HepG2 (cell line): ENCODE measurements around the gene RABGGTA. TPM values are rescaled to one million over a fixed set of nuclear protein-coding genes. Genes with fewer than 3 reads are reported as not detected.

ENCODE experiments used
- ATAC-seq: fragments of 200-7000 bp; cut with Tn5 transposase; 3 replicates; pipeline ENCODE4 v1.9.1; 2020; ENCODE audit warnings: mild to moderate bottlenecking, moderate library complexity
- BruUV-seq: library from RNA; stranded (reverse); fragments of 400-500 nt; replicated peaks from 2 replicates; lab custom pipeline; 2021; lab: Mats Ljungman, UMichigan
- CTCF ChIA-PET: fragments of 300-600 bp; formaldehyde crosslinking; extraction: SDS; loops from one replicate; lab custom pipeline; 2021; ENCODE audit warnings: low total read pairs, inconsistent platforms, low intra/inter-chr PET ratio; lab: Yijun Ruan, JAX
- POLR2A ChIA-PET: fragments of 350-600 bp; sonication (Branson Sonifier 250); formaldehyde crosslinking; loops from one replicate; lab custom pipeline; 2020; ENCODE audit warnings: antibody characterized with exemption, inconsistent platforms; lab: Yijun Ruan, JAX
- DNase-seq: peaks from one replicate; pipeline ENCODE4 v3.0.0-alpha.2; 2015; ENCODE audit warnings: low spot score
- FAIRE-seq: peaks from 3 replicates; lab custom pipeline; 2011; peaks lifted over from hg19 to GRCh38; lab: Jason Lieb, UNC
- H2AFZ ChIP-seq: one replicate; pipeline ENCODE4 v1.6.1; 2011; ENCODE audit warnings: low read length, inconsistent platforms
- H3K27ac ChIP-seq: fragments of 300-600 bp; 3 replicates; pipeline ENCODE4 v1.8.0; 2011; ENCODE audit warnings: mixed run types, mild to moderate bottlenecking, mixed read lengths, low read length, inconsistent platforms; ENCODE audit not compliant: insufficient read depth; ENCODE audit errors: extremely low read length
- H3K27me3 ChIP-seq, 2 experiments: fragments of 200-600 bp in 1 of 2; 2 replicates in 1 of 2; 3 replicates in 1 of 2; pipeline versions ENCODE4 v1.6.0 to v1.8.0; 2011; ENCODE audit warnings: low read length in 2 of 2, mild to moderate bottlenecking in 2 of 2, moderate library complexity in 2 of 2, inconsistent platforms in 1 of 2; ENCODE audit not compliant: insufficient read depth in 2 of 2, control insufficient read depth in 1 of 2
- H3K36me3 ChIP-seq, 2 experiments: fragments of 200-600 bp in 1 of 2; replicated peaks in 1 of 2; 2 replicates in 1 of 2; 3 replicates in 1 of 2; pipeline versions ENCODE4 v1.5.1 to v1.8.0; 2011; ENCODE audit warnings: low read length in 2 of 2, inconsistent platforms in 1 of 2; ENCODE audit not compliant: insufficient read depth in 2 of 2, control insufficient read depth in 1 of 2
- H3K4me1 ChIP-seq: 2 replicates; pipeline ENCODE4 v1.5.1; 2012; ENCODE audit warnings: low read length, inconsistent platforms; ENCODE audit not compliant: insufficient read depth
- H3K4me2 ChIP-seq: 2 replicates; pipeline ENCODE4 v1.6.0; 2011; ENCODE audit warnings: low read depth, low read length, inconsistent platforms
- H3K4me3 ChIP-seq, 3 experiments: fragments of 200-600 bp in 1 of 3; sonication (generic), shearing (Covaris generic) in 1 of 3; replicated peaks in 1 of 3; 2 replicates each; pipeline ENCODE4 v1.5.1; 2011 to 2016; ENCODE audit warnings: low read length in 3 of 3, inconsistent platforms in 2 of 3, low read depth in 2 of 3, mild to moderate bottlenecking in 2 of 3, control low read depth in 1 of 3, mixed read lengths in 1 of 3; ENCODE audit not compliant: insufficient read depth in 1 of 3
- H3K79me2 ChIP-seq: one replicate; pipeline ENCODE4 v1.6.1; 2011; ENCODE audit warnings: low read length, inconsistent platforms; ENCODE audit not compliant: insufficient read depth
- H3K9ac ChIP-seq: 2 replicates; pipeline ENCODE4 v1.6.0; 2011; ENCODE audit warnings: mild to moderate bottlenecking, low read depth, low read length, inconsistent platforms; ENCODE audit not compliant: insufficient read depth
- H3K9me3 ChIP-seq: 2 replicates; pipeline ENCODE4 v1.5.1; 2012; ENCODE audit warnings: mild to moderate bottlenecking, low read length
- H4K20me1 ChIP-seq: 2 replicates; pipeline ENCODE4 v1.6.0; 2011; ENCODE audit warnings: inconsistent platforms, mild to moderate bottlenecking, low read length, moderate library complexity; ENCODE audit not compliant: insufficient read depth
- HIVEP1 ChIP-seq: sonication (generic); formaldehyde crosslinking; IDR thresholded peaks from 2 replicates; pipeline ENCODE4 v1.4.0; 2020; ENCODE audit warnings: mild to moderate bottlenecking, missing genetic modification reagents
- HNF4A ChIP-seq: sonication (generic); formaldehyde crosslinking; IDR thresholded peaks from 2 replicates; pipeline ENCODE4 v1.4.0; 2020; ENCODE audit warnings: missing genetic modification reagents
- HOXA3 ChIP-seq: sonication (generic); formaldehyde crosslinking; IDR thresholded peaks from 2 replicates; pipeline ENCODE4 v1.5.0; 2020; ENCODE audit warnings: missing genetic modification reagents
- NR2C2 ChIP-seq: sonication (generic); formaldehyde crosslinking; IDR thresholded peaks from 2 replicates; pipeline ENCODE4 v1.4.0; 2020; ENCODE audit warnings: missing genetic modification reagents, mild to moderate bottlenecking, moderate library complexity, borderline replicate concordance
- PCBP2 ChIP-seq: fragments of 200-400 bp; formaldehyde crosslinking; optimal IDR thresholded peaks from 2 replicates; pipeline ENCODE3; 2018; ENCODE audit warnings: low read length, low read depth; ENCODE audit not compliant: poor library complexity, severe bottlenecking
- POLR2AphosphoS2 ChIP-seq: IDR thresholded peaks from 2 replicates; pipeline ENCODE4 v1.6.1; 2011; ENCODE audit warnings: low read depth, low read length, improper control_type of control experiment
- POLR2AphosphoS5 ChIP-seq: IDR thresholded peaks from 2 replicates; pipeline ENCODE4 v1.6.1; 2012; ENCODE audit warnings: low read depth, low read length
- RBM22 ChIP-seq: fragments of 200-400 bp; formaldehyde crosslinking; optimal IDR thresholded peaks from 2 replicates; pipeline ENCODE3; 2017; ENCODE audit warnings: mild to moderate bottlenecking, low read length, moderate library complexity
- YEATS2 ChIP-seq: sonication (generic); formaldehyde crosslinking; IDR thresholded peaks from 2 replicates; pipeline ENCODE4 v1.4.0; 2020; ENCODE audit warnings: missing genetic modification reagents, borderline replicate concordance
- ZBTB37 ChIP-seq: sonication (generic); formaldehyde crosslinking; IDR thresholded peaks from 2 replicates; pipeline ENCODE4 v1.4.0; 2020; ENCODE audit warnings: mild to moderate bottlenecking, missing genetic modification reagents
- ZBTB40 ChIP-seq, 2 experiments: fragments of 450-650 bp in 1 of 2; sonication (generic) in 1 of 2; formaldehyde crosslinking in 1 of 2; IDR thresholded peaks; 2 replicates each; pipeline versions ENCODE4 v1.6.1 to v1.8.0; 2016 to 2022; ENCODE audit warnings: antibody characterized with exemption in 1 of 2, mild to moderate bottlenecking in 1 of 2, missing genetic modification reagents in 1 of 2
- ZNF12 ChIP-seq: sonication (generic); formaldehyde crosslinking; IDR thresholded peaks from 2 replicates; pipeline ENCODE4 v1.5.0; 2020; ENCODE audit warnings: missing genetic modification reagents
- WGBS: methylation state at CpG from one replicate; pipeline ENCODE4 v1.1.6; 2017; ENCODE audit warnings: low lambda C conversion rate; 5-methylcytosine and 5-hydroxymethylcytosine counted together
- in situ Hi-C: cut with HindIII; loops from 2 replicates; pipeline ENCODE4 v1.10.0; 2017; ENCODE audit warnings: low pct_unique_long_range_greater_than_20kb; ENCODE audit not compliant: extremely low pct_ligation_motif_present
- intact Hi-C: fragments of 100-400 bp; cut with micrococcal nuclease; formaldehyde crosslinking; loops from one replicate; pipeline ENCODE4 v1.10.0; 2022; ENCODE audit not compliant: unreplicated experiment
- polyA plus RNA-seq, 8 experiments: library from polyadenylated mRNA; depleted of rRNA in 3 of 8; stranded (reverse) in 7 of 8; unstranded in 1 of 8; fragments of >200 nt; fragmentation: Illumina TruSeq in 4 of 8; extraction: Trizol in 4 of 8; gene quantifications; 2 replicates each; pipeline versions ENCODE4 v1.2.1 to v1.2.3, GENCODE V29; 2011 to 2016; ENCODE audit warnings: low read depth in 4 of 8, missing spikeins in 1 of 8, mixed read lengths in 1 of 8; ENCODE audit not compliant: insufficient read depth in 1 of 8
- total RNA-seq, 5 experiments: library from RNA; depleted of rRNA; stranded (reverse); fragments of >200 nt; fragmentation: Illumina TruSeq; extraction: Trizol; gene quantifications; 2 replicates each; pipeline ENCODE4 v1.2.3, GENCODE V29; 2016; ENCODE audit warnings: low read depth in 1 of 5

RABGGTA gene
- total and polyA plus RNA-seq, 2 of the 13 experiments (the other 11 are each of a cell fraction or from before 2014, with no cell fraction given): 57.9 to 90.8 TPM

GRCh38 chr14:24312736-24313507 lies 41.5 kb upstream of the RABGGTA start:
- no peak for DNase-seq
- ChIA-PET CTCF (interaction anchor here (0.6 kb wide), 1 partner anchor 19 kb away, joined by 3 read pairs; no protein-coding TSS in a partner anchor), POLR2A (interaction anchor here (1.4 to 24.7 kb wide), 4 partner anchors 14 to 72 kb away, joined by 3 to 850 read pairs (median 112); partner anchors contain the start of genes DHRS1, GMPR2, NEDD8 and NOP9)
- BruUV-seq: no TSS peak
- H4K20me1 ChIP-seq: no peaks in the 10 kb centered on the region
- H3K4me2 ChIP-seq: no peak overlapping the region
- 0 out of 5 replicates have a peak, but pooled peaks cover 0 to 1% of the 10 kb centered on the region in 2 experiments for H3K36me3 ChIP-seq
- in situ Hi-C loops: no loop called here
- no peak for FAIRE-seq
- no peak overlapping the region for H3K27ac ChIP-seq
- ATAC-seq: no peak
- intact Hi-C loops: no loop called here
- no peaks in the 10 kb centered on the region for H3K79me2 ChIP-seq
- H3K27me3 ChIP-seq: peaks cover 0 to 13% of the 10 kb centered on the region in 2 experiments; a peak in 2 of 5 replicates
- peaks cover 60% of the 10 kb centered on the region for H3K4me1 ChIP-seq
- no peak overlapping the region for H3K9ac ChIP-seq
- H3K9me3 ChIP-seq: no peaks in the 10 kb centered on the region
- H2AFZ ChIP-seq: no peak overlapping the region
- no peak overlapping the region for H3K4me3 ChIP-seq
- 87% methylated on average over 9 of the region's 9 CpGs for WGBS
- TF ChIP-seq ZBTB40 (IDR thresholded peaks at IDR 0.05) (no peak), ZBTB40 (CRISPR knock-in tag; IDR thresholded peaks at IDR 0.05) (no peak), ZNF12 (CRISPR knock-in tag) (no peak), HIVEP1 (CRISPR knock-in tag) (peak; percentile 68; the same call in 1 of the 2 replicates), ZBTB37 (CRISPR knock-in tag) (no peak), PCBP2 (no peak), HNF4A (CRISPR knock-in tag) (no peak), POLR2AphosphoS2 (peak; percentile 63; the same call in 1 of the 2 replicates), NR2C2 (CRISPR knock-in tag) (no peak), HOXA3 (CRISPR knock-in tag) (0 out of 2 replicates have a peak, but pooled peaks have one; percentile 4), RBM22 (peak; percentile 83), POLR2AphosphoS5 (peak; percentile 57), YEATS2 (CRISPR knock-in tag) (0 out of 2 replicates have a peak, but pooled peaks have one; percentile 31)
